Measurements from ENCODE around the gene DIPK1A.

The DIPK1A gene

GRCh38 chr1:92948071-92948470 lies 13.2 kb downstream of the DIPK1A start:
- no peak for DNase-seq (ENCODE audit: extremely low read depth, low read depth)
- no peak for TF ChIP-seq CTCF (IDR thresholded peaks at IDR 0.05; ENCODE audit: low read depth, low read length)

- no peak for DNase-seq (ENCODE audit: extremely low read depth, low read depth)
- TF ChIP-seq CTCF (IDR thresholded peaks at IDR 0.05; ENCODE audit: low read depth, low read length): no peak
These were observed 15.5 kb downstream of the DIPK1A start for GRCh38 chr1:92945748-92946270.

- no peak for TF ChIP-seq CTCF (IDR thresholded peaks at IDR 0.05; ENCODE audit: low read depth, low read length)
- no peak for DNase-seq (ENCODE audit: extremely low read depth, low read depth)
These were observed 16.1 kb downstream of the DIPK1A start for GRCh38 chr1:92944901-92945747.

- DNase-seq (ENCODE audit: extremely low read depth, low read depth): no peak
- no peak for TF ChIP-seq CTCF (IDR thresholded peaks at IDR 0.05; ENCODE audit: low read depth, low read length)
These were observed 17.8 kb downstream of the DIPK1A start for GRCh38 chr1:92943502-92943847.

- DNase-seq (ENCODE audit: extremely low read depth, low read depth): no peak
- TF ChIP-seq CTCF (IDR thresholded peaks at IDR 0.05; ENCODE audit: low read depth, low read length): no peak
These were observed 20.7 kb downstream of the DIPK1A start for GRCh38 chr1:92940541-92940940.

GRCh38 chr1:92937731-92938130 lies 23.5 kb downstream of the DIPK1A start:
- no peak for DNase-seq (ENCODE audit: extremely low read depth, low read depth)
- TF ChIP-seq CTCF (IDR thresholded peaks at IDR 0.05; ENCODE audit: low read depth, low read length): no peak

GRCh38 chr1:92936865-92937264 lies 24.4 kb downstream of the DIPK1A start:
- no peak for DNase-seq (ENCODE audit: extremely low read depth, low read depth)
- TF ChIP-seq CTCF (IDR thresholded peaks at IDR 0.05; ENCODE audit: low read depth, low read length): no peak

All from AG09319 (cell line).